Measurements from ENCODE around the gene ERVFRD-1. TPM values are rescaled to one million over a fixed set of nuclear protein-coding genes. Genes with fewer than 3 reads are reported as not detected.

ERVFRD-1 gene
- total and polyA plus RNA-seq, 2 of the 13 experiments (the other 11 are each of a cell fraction or from before 2014, with no cell fraction given) = not detected

DNA sequence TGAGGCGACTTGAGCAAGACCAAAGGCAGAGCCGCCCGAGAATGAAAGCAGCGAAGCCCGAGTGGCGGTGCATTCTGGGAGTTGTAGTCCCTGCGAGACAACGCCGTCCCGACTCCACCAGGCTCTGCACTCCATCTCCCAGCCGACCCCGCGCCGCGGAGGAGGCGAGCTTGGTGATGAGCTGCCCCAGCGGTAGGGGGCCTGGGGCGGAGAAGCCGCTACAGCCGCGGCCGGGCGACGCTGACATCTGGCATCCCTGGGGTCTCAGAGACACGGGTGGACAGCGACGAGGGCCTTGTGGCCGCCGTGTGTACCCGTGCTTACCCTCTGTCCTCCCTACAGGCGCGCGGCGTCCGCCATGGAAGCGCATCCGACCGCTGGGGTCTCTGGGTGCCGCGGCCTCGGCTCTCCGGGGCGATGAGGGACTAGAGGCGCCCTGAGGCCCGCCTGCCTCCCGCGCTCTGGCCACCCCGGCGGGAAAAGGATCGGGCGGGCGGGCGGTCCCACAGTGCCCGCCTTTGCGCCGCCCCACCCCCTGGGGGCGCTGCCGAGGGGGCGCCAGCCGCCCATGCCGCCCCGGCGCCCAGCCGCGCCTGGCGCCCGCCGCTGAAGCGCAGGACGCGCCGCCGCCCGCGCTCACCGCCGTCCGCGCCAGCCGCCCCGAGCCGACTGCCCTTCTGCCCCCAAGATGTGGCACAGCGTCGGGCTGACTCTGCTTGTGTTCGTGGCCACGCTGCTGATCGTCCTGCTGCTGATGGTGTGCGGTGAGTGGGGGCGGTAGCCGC lies 17.7 kb downstream of the ERVFRD-1 start, which contains the start of gene SMIM13 (continued):
- TF ChIP-seq ZNF780A (CRISPR knock-in tag; IDR thresholded peaks at IDR 0.05) (no peak), ZNF775 (CRISPR knock-in tag; IDR thresholded peaks at IDR 0.05; ENCODE audit: borderline replicate concordance) (peak; percentile 41; the same call in 1 of the 2 replicates), RFX1 (IDR thresholded peaks at IDR 0.05) (no peak), MAZ (IDR thresholded peaks at IDR 0.05; ENCODE audit: borderline replicate concordance, low read depth, low read length) (peak; percentile 83; the same call in 1 of the 2 replicates), MAZ (CRISPR knock-in tag; IDR thresholded peaks at IDR 0.05; ENCODE audit: low read depth) (peak; percentile 92), SNAPC2 (CRISPR knock-in tag; IDR thresholded peaks at IDR 0.05) (peak; percentile 94), ZNF749 (CRISPR knock-in tag; IDR thresholded peaks at IDR 0.05; ENCODE audit: borderline replicate concordance) (peak; percentile 93), ISX (CRISPR knock-in tag; conservative IDR thresholded peaks at IDR 0.05) (peak; percentile 31), ZNF367 (CRISPR knock-in tag; IDR thresholded peaks at IDR 0.05; ENCODE audit: borderline replicate concordance) (no peak; the same call in 1 of the 2 replicates), ZNF503 (CRISPR knock-in tag; IDR thresholded peaks at IDR 0.05) (peak; percentile 47; the same call in 1 of the 2 replicates), GRHL1 (CRISPR knock-in tag; conservative IDR thresholded peaks at IDR 0.05) (no peak), IRF2 (CRISPR knock-in tag; IDR thresholded peaks at IDR 0.05) (peak; percentile 99), SP5 (CRISPR knock-in tag; IDR thresholded peaks at IDR 0.05; ENCODE audit: borderline replicate concordance, low read depth) (peak; percentile 82), NONO (IDR thresholded peaks at IDR 0.05) (no peak), NONO (CRISPR knock-in tag; conservative IDR thresholded peaks at IDR 0.05) (peak; percentile 77), ZHX2 (IDR thresholded peaks at IDR 0.05; ENCODE audit: low read depth) (peak; percentile 63; the same call in 1 of the 2 replicates), ZHX2 (CRISPR knock-in tag; IDR thresholded peaks at IDR 0.05; ENCODE audit: borderline replicate concordance) (no peak), ZFP82 (CRISPR knock-in tag; IDR thresholded peaks at IDR 0.05; ENCODE audit: borderline replicate concordance) (peak; percentile 98), CCDC6 (CRISPR knock-in tag; IDR thresholded peaks at IDR 0.05) (no peak), ZNF350 (CRISPR knock-in tag; IDR thresholded peaks at IDR 0.05; ENCODE audit: borderline replicate concordance, low read depth) (peak; percentile 93)

Measured in HepG2 (cell line).